K562 (cell line): ENCODE results near the gene GRPEL2. TPM values are rescaled to one million over a fixed set of nuclear protein-coding genes. Genes with fewer than 3 reads are reported as not detected.

Experiments
- ADNP ChIP-seq: fragments of 200-800 bp; sonication (Bioruptor generic); IDR thresholded peaks from 2 replicates; pipeline ENCODE4 v1.6.1; 2016; ENCODE audit warnings: missing genetic modification characterization, missing compliant biosample characterization
- BHLHE40 ChIP-seq: IDR thresholded peaks from 2 replicates; pipeline ENCODE4 v1.6.1; 2011; ENCODE audit warnings: low read length, improper control_type of control experiment
- CBFA2T2 ChIP-seq: fragments of 450-650 bp; conservative IDR thresholded peaks from 2 replicates; pipeline ENCODE4 v1.6.1; 2017; ENCODE audit warnings: mild to moderate bottlenecking
- CHD2 ChIP-seq: IDR thresholded peaks from 2 replicates; pipeline ENCODE4 v1.6.1; 2011; ENCODE audit warnings: low read depth, low read length
- CTBP1 ChIP-seq: fragments of 450-650 bp; IDR thresholded peaks from 2 replicates; pipeline ENCODE4 v1.6.1; 2016; ENCODE audit warnings: borderline replicate concordance
- DACH1 ChIP-seq: fragments of 450-650 bp; IDR thresholded peaks from 2 replicates; pipeline ENCODE4 v1.6.1; 2018; ENCODE audit not compliant: partially characterized antibody
- EHMT2 ChIP-seq: fragments of 450-650 bp; IDR thresholded peaks from 2 replicates; pipeline ENCODE4 v1.6.1; 2018; ENCODE audit warnings: antibody characterized with exemption
- HDAC6 ChIP-seq: IDR thresholded peaks from 2 replicates; pipeline ENCODE4 v1.6.1; 2012; ENCODE audit warnings: low read depth, mild to moderate bottlenecking, control low read depth, inconsistent platforms, low read length, moderate library complexity
- HIVEP1 ChIP-seq: fragments of 250-450 bp; sonication (Bioruptor Pico); IDR thresholded peaks from 2 replicates; pipeline ENCODE4 v1.4.0; 2020; ENCODE audit warnings: mild to moderate bottlenecking
- JUN ChIP-seq, 2 experiments: sonication (generic) in 1 of 2; formaldehyde crosslinking in 1 of 2; IDR thresholded peaks; 2 replicates each; pipeline versions ENCODE4 v1.6.1 to v1.8.0; 2012 to 2022; ENCODE audit warnings: borderline replicate concordance in 2 of 2, mild to moderate bottlenecking in 2 of 2, improper control_type of control experiment in 1 of 2, low read depth in 1 of 2, low read length in 1 of 2, missing genetic modification reagents in 1 of 2
- KLF10 ChIP-seq: fragments of 250-450 bp; sonication (Bioruptor Pico); IDR thresholded peaks from 2 replicates; pipeline ENCODE4 v1.6.1; 2021; ENCODE audit warnings: matching md5 sums
- MEIS2 ChIP-seq: fragments of 450-650 bp; IDR thresholded peaks from 2 replicates; pipeline ENCODE4 v1.6.1; 2014; ENCODE audit warnings: mild to moderate bottlenecking; ENCODE audit not compliant: partially characterized antibody
- MXI1 ChIP-seq: IDR thresholded peaks from 2 replicates; pipeline ENCODE4 v1.6.1; 2011; ENCODE audit warnings: low read depth, mild to moderate bottlenecking, improper control_type of control experiment, low read length
- POLR2AphosphoS5 ChIP-seq: IDR thresholded peaks from 2 replicates; pipeline ENCODE4 v1.6.1; 2011; ENCODE audit warnings: mild to moderate bottlenecking, low read depth, low read length, moderate library complexity; ENCODE audit not compliant: control insufficient read depth, insufficient read depth
- RCOR1 ChIP-seq, 2 experiments: IDR thresholded peaks; 2 replicates each; pipeline ENCODE4 v1.6.1; 2012; ENCODE audit warnings: low read depth in 2 of 2, low read length in 2 of 2, borderline replicate concordance in 1 of 2, improper control_type of control experiment in 1 of 2
- SNRNP70 ChIP-seq: fragments of 200-400 bp; formaldehyde crosslinking; optimal IDR thresholded peaks from 2 replicates; pipeline ENCODE3; 2017; ENCODE audit warnings: low read depth, low read length
- SP1 ChIP-seq: sonication (generic); formaldehyde crosslinking; IDR thresholded peaks from 2 replicates; pipeline ENCODE4 v1.8.1; 2022; ENCODE audit warnings: mild to moderate bottlenecking, missing genetic modification reagents
- YY1 ChIP-seq, 3 experiments: IDR thresholded peaks; 2 replicates each; pipeline ENCODE4 v1.6.1; 2011; ENCODE audit warnings: low read length in 2 of 3, mild to moderate bottlenecking in 2 of 3, moderate library complexity in 2 of 3, borderline replicate concordance in 1 of 3, control low read depth in 1 of 3, low read depth in 1 of 3; ENCODE audit not compliant: insufficient read depth in 3 of 3, insufficient replicate concordance in 2 of 3, control insufficient read depth in 1 of 3, insufficient read length in 1 of 3; ENCODE audit errors: extremely low read depth in 1 of 3
- ZNF197 ChIP-seq: fragments of 200-800 bp; sonication (Bioruptor generic); IDR thresholded peaks from 2 replicates; pipeline ENCODE4 v1.6.1; 2016; ENCODE audit warnings: low read depth, missing genetic modification characterization, missing compliant biosample characterization
- ZNF551 ChIP-seq: fragments of 250-450 bp; sonication (Bioruptor Pico); IDR thresholded peaks from 2 replicates; pipeline ENCODE4 v1.5.0; 2021; ENCODE audit warnings: mild to moderate bottlenecking, moderate library complexity
- ZNF707 ChIP-seq: fragments of 250-450 bp; sonication (Bioruptor Pico); conservative IDR thresholded peaks from 2 replicates; pipeline ENCODE4 v1.8.0; 2022; ENCODE audit warnings: inconsistent platforms, mild to moderate bottlenecking, moderate library complexity
- polyA plus RNA-seq, 8 experiments: library from polyadenylated mRNA; depleted of rRNA in 4 of 8; stranded (reverse) in 5 of 8; unstranded in 3 of 8; fragments of >200 nt; fragmentation: Nextera tagmentation in 2 of 8; fragmentation: Illumina TruSeq in 1 of 8; extraction: Ambion mirVana in 2 of 8; extraction: Trizol in 1 of 8; gene quantifications; 2 replicates each; pipeline versions ENCODE4 v1.2.1 to v1.2.3, GENCODE V29; 2011 to 2014; ENCODE audit warnings: inconsistent platforms in 1 of 8, missing spikeins in 1 of 8
- total RNA-seq, 7 experiments: library from RNA; depleted of rRNA in 6 of 7; stranded (reverse); fragments of >200 nt in 6 of 7; fragmentation: Illumina TruSeq in 2 of 7; extraction: Trizol in 2 of 7; gene quantifications; 2 replicates each; pipeline versions ENCODE4 v1.2.1 to v1.2.3, GENCODE V29; 2011 to 2021; ENCODE audit warnings: low replicate concordance in 1 of 7
- TF ChIP-seq, protein P1 (sequence below): fragments of 450-650 bp; formaldehyde crosslinking; conservative IDR thresholded peaks from 2 replicates; pipeline ENCODE4 v1.4.0; 2022; ENCODE audit warnings: mild to moderate bottlenecking, missing genetic modification characterization
- TF ChIP-seq, protein P2 (sequence below): fragments of 450-650 bp; IDR thresholded peaks from 2 replicates; pipeline ENCODE4 v1.6.1; 2016
- TF ChIP-seq, protein P3 (sequence below): fragments of 250-450 bp; sonication (Bioruptor Pico); IDR thresholded peaks from 2 replicates; pipeline ENCODE4 v1.6.1; 2021; ENCODE audit warnings: mild to moderate bottlenecking
- TF ChIP-seq, protein P4 (sequence below): fragments of 250-450 bp; sonication (Bioruptor Pico); IDR thresholded peaks from 2 replicates; pipeline ENCODE4 v1.5.0; 2021; ENCODE audit warnings: mild to moderate bottlenecking, borderline replicate concordance

GRPEL2 gene
- total and polyA plus RNA-seq, 9 of the 15 experiments (the other 6 are each of a cell fraction or from before 2014, with no cell fraction given) = 11.2 to 40.5 (median 25.8) TPM

DNA sequence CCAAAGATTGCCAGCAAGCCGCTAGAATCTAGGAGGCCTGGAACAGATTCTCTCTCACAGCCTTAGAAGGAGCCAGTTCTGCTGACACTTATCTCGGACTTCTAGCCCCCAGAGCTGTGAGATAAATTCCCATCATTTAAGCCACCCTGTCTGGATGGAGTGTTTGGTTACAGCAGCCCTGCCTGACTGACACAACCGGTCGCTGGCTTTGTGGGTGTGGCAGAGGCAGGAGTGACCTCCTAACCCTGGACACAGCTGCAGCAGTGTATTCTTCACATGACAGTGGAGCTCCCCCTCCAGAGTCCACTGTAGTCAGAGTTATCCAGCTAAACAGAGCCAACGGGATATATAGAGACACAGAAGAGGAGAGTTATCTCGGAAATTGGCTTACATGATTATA is 55.0 kb downstream of the GRPEL2 start (continued):
- TF ChIP-seq CTBP1 (peak; percentile 66; the same call in 1 of the 2 replicates), JUN (IDR thresholded peaks at IDR 0.05; ENCODE audit: borderline replicate concordance, low read depth, low read length) (0 out of 2 replicates have a peak, but pooled peaks have one; percentile 18), JUN (CRISPR knock-in tag; IDR thresholded peaks at IDR 0.05; ENCODE audit: borderline replicate concordance) (no peak), MEIS2 (peak; percentile 37), MXI1 (no peak), CHD2 (no peak), KLF10 (CRISPR knock-in tag) (no peak), HIVEP1 (no peak), DACH1 (peak; percentile 51), ZNF551 (CRISPR knock-in tag) (no peak), SP1 (peak; percentile 37; the same call in 1 of the 2 replicates), ADNP (tag) (no peak), BHLHE40 (no peak), SNRNP70 (no peak), CBFA2T2 (peak; percentile 68), RCOR1 (IDR thresholded peaks at IDR 0.05; ENCODE audit: borderline replicate concordance in 1 of 2, low read depth in 2 of 2, low read length in 2 of 2) (peak in 1 of 2 experiments; percentile 77; a peak in 2 of 4 replicates), ZNF197 (CRISPR knock-in tag) (no peak), ZNF707 (CRISPR knock-in tag) (no peak), POLR2AphosphoS5 (no peak), EHMT2 (no peak), HDAC6 (no peak), YY1 (IDR thresholded peaks at IDR 0.05; ENCODE audit: borderline replicate concordance in 1 of 3, control insufficient read depth in 1 of 3, extremely low read depth in 1 of 3, insufficient read depth in 3 of 3, insufficient read length in 1 of 3, insufficient replicate concordance in 2 of 3, low read depth in 1 of 3, low read length in 2 of 3) (no peak)
- TF ChIP-seq, protein P1, sequence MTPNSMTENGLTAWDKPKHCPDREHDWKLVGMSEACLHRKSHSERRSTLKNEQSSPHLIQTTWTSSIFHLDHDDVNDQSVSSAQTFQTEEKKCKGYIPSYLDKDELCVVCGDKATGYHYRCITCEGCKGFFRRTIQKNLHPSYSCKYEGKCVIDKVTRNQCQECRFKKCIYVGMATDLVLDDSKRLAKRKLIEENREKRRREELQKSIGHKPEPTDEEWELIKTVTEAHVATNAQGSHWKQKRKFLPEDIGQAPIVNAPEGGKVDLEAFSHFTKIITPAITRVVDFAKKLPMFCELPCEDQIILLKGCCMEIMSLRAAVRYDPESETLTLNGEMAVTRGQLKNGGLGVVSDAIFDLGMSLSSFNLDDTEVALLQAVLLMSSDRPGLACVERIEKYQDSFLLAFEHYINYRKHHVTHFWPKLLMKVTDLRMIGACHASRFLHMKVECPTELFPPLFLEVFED (CRISPR knock-in tag) = no peak
- TF ChIP-seq, protein P2, sequence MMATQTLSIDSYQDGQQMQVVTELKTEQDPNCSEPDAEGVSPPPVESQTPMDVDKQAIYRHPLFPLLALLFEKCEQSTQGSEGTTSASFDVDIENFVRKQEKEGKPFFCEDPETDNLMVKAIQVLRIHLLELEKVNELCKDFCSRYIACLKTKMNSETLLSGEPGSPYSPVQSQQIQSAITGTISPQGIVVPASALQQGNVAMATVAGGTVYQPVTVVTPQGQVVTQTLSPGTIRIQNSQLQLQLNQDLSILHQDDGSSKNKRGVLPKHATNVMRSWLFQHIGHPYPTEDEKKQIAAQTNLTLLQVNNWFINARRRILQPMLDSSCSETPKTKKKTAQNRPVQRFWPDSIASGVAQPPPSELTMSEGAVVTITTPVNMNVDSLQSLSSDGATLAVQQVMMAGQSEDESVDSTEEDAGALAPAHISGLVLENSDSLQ = peak; percentile 88
- TF ChIP-seq, protein P3, sequence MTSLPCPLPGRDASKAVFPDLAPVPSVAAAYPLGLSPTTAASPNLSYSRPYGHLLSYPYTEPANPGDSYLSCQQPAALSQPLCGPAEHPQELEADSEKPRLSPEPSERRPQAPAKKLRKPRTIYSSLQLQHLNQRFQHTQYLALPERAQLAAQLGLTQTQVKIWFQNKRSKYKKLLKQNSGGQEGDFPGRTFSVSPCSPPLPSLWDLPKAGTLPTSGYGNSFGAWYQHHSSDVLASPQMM (CRISPR knock-in tag) = no peak
- TF ChIP-seq, protein P4, sequence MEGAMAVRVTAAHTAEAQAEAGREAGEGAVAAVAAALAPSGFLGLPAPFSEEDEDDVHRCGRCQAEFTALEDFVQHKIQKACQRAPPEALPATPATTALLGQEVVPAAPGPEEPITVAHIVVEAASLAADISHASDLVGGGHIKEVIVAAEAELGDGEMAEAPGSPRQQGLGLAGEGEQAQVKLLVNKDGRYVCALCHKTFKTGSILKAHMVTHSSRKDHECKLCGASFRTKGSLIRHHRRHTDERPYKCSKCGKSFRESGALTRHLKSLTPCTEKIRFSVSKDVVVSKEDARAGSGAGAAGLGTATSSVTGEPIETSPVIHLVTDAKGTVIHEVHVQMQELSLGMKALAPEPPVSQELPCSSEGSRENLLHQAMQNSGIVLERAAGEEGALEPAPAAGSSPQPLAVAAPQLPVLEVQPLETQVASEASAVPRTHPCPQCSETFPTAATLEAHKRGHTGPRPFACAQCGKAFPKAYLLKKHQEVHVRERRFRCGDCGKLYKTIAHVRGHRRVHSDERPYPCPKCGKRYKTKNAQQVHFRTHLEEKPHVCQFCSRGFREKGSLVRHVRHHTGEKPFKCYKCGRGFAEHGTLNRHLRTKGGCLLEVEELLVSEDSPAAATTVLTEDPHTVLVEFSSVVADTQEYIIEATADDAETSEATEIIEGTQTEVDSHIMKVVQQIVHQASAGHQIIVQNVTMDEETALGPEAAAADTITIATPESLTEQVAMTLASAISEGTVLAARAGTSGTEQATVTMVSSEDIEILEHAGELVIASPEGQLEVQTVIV = no peak
